ENCODE data around the gene KRTAP4-4.

DNA sequence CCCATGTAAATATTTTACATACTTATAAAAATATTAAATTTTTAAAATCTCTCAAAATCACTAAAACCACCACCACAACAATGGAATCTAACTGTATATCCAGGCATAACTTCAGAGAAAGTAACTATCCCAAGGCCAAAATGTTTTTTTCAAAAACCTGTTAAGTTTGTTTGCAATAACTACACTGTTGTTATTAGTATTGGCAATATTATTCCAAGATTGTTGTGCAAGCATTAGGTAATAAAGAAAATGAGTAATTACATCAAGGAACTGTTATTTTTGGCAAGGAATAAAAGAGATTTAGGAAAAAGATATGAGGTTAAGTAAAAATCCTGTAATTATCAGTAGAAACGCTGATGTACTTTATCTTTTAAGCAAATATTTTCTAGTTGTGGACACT, 33.2 kb downstream of the KRTAP4-4 start:
- TF ChIP-seq, protein P1, sequence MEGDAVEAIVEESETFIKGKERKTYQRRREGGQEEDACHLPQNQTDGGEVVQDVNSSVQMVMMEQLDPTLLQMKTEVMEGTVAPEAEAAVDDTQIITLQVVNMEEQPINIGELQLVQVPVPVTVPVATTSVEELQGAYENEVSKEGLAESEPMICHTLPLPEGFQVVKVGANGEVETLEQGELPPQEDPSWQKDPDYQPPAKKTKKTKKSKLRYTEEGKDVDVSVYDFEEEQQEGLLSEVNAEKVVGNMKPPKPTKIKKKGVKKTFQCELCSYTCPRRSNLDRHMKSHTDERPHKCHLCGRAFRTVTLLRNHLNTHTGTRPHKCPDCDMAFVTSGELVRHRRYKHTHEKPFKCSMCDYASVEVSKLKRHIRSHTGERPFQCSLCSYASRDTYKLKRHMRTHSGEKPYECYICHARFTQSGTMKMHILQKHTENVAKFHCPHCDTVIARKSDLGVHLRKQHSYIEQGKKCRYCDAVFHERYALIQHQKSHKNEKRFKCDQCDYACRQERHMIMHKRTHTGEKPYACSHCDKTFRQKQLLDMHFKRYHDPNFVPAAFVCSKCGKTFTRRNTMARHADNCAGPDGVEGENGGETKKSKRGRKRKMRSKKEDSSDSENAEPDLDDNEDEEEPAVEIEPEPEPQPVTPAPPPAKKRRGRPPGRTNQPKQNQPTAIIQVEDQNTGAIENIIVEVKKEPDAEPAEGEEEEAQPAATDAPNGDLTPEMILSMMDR (IDR thresholded peaks at IDR 0.05), result no peak
- TF ChIP-seq POLR2A (IDR thresholded peaks at IDR 0.05), result no peak

All from testis (tissue), 2 donors.